Endothelial cell of umbilical vein (primary cell): Measurements from ENCODE around the gene PHTF1. TPM values are rescaled to one million over a fixed set of nuclear protein-coding genes. Genes with fewer than 3 reads are reported as not detected.

Source experiments
- BruUV-seq: library from RNA; stranded (reverse); fragments of 400-500 nt; replicated peaks from 2 replicates; lab custom pipeline; 2021; lab: Mats Ljungman, UMichigan
- CTCF ChIA-PET: fragments of 300-600, 350-600 bp; sonication (Branson Sonifier 250); formaldehyde crosslinking; loops from one replicate; lab custom pipeline; 2021; ENCODE audit warnings: antibody characterized with exemption, inconsistent platforms; lab: Charles Lee
- POLR2A ChIA-PET: fragments of 300-600, 350-600 bp; sonication (Branson Sonifier 250); formaldehyde crosslinking; loops from one replicate; lab custom pipeline; 2021; ENCODE audit warnings: antibody characterized with exemption, inconsistent platforms; lab: Charles Lee
- DNase-seq: peaks from one replicate; pipeline ENCODE4 v3.0.0-alpha.2; 2011; ENCODE audit warnings: low read depth, low spot score
- FAIRE-seq: peaks from 2 replicates; lab custom pipeline; 2011; peaks lifted over from hg19 to GRCh38; lab: Jason Lieb, UNC
- H2AFZ ChIP-seq: 2 replicates; pipeline ENCODE4 v1.6.0; 2012; ENCODE audit warnings: low read depth, low read length, control low read depth, inconsistent platforms
- H3K27ac ChIP-seq: 2 replicates; pipeline ENCODE4 v1.5.1; 2011; ENCODE audit warnings: low read depth, mild to moderate bottlenecking, control low read depth, low read length, moderate library complexity; ENCODE audit not compliant: insufficient read depth
- H3K27me3 ChIP-seq, 2 experiments: 2 replicates each; pipeline versions ENCODE4 v1.6.0 to v1.6.1; 2011; ENCODE audit warnings: low read length in 2 of 2, mixed read lengths in 1 of 2; ENCODE audit not compliant: control insufficient read depth in 2 of 2, insufficient read depth in 2 of 2
- H3K36me3 ChIP-seq, 2 experiments: 2 replicates in 1 of 2; 3 replicates in 1 of 2; pipeline ENCODE4 v1.5.1; 2011; ENCODE audit warnings: low read length in 2 of 2, mild to moderate bottlenecking in 1 of 2, moderate library complexity in 1 of 2; ENCODE audit not compliant: control insufficient read depth in 2 of 2, insufficient read depth in 2 of 2; ENCODE audit errors: extremely low read depth in 1 of 2
- H3K4me1 ChIP-seq: 3 replicates; pipeline ENCODE4 v1.5.1; 2011; ENCODE audit warnings: mild to moderate bottlenecking, low read length; ENCODE audit not compliant: control insufficient read depth, insufficient read depth; ENCODE audit errors: extremely low read depth
- H3K4me2 ChIP-seq: 2 replicates; pipeline ENCODE4 v1.6.1; 2011; ENCODE audit warnings: low read length, control low read depth, mixed read lengths; ENCODE audit not compliant: insufficient read depth
- H3K4me3 ChIP-seq, 3 experiments: fragments of 200-600 bp in 1 of 3; sonication (generic), shearing (Covaris generic) in 1 of 3; replicated peaks in 1 of 3; 2 replicates each; pipeline ENCODE4 v1.5.1; 2011 to 2016; ENCODE audit warnings: control low read depth in 3 of 3, low read length in 3 of 3, mild to moderate bottlenecking in 2 of 3, inconsistent platforms in 1 of 3, low read depth in 1 of 3, moderate library complexity in 1 of 3; ENCODE audit not compliant: insufficient read depth in 1 of 3
- H3K79me2 ChIP-seq: 2 replicates; pipeline ENCODE4 v1.6.0; 2012; ENCODE audit warnings: low read length, inconsistent platforms; ENCODE audit not compliant: control insufficient read depth, insufficient read depth
- H3K9ac ChIP-seq: replicated peaks from 2 replicates; pipeline ENCODE3; 2011; ENCODE audit warnings: low read length, control low read depth; ENCODE audit not compliant: insufficient read depth; ENCODE audit errors: extremely low read depth
- H3K9me1 ChIP-seq: replicated peaks from 3 replicates; pipeline ENCODE4 v1.6.0; 2011; ENCODE audit warnings: mild to moderate bottlenecking, low read length; ENCODE audit not compliant: control insufficient read depth, insufficient read depth; ENCODE audit errors: extremely low read depth
- H3K9me3 ChIP-seq: replicated peaks from 2 replicates; pipeline ENCODE4 v1.5.1; 2012; ENCODE audit warnings: low read length, inconsistent platforms; ENCODE audit not compliant: control insufficient read depth, insufficient read depth
- H4K20me1 ChIP-seq: replicated peaks from 2 replicates; pipeline ENCODE3; 2011; ENCODE audit warnings: mild to moderate bottlenecking, low read length; ENCODE audit not compliant: control insufficient read depth, insufficient read depth; ENCODE audit errors: extremely low read depth
- EZH2 ChIP-seq: IDR thresholded peaks from 2 replicates; pipeline ENCODE4 v1.6.1; 2012; ENCODE audit warnings: borderline replicate concordance, low read depth, mild to moderate bottlenecking, moderate library complexity, low read length, inconsistent platforms; ENCODE audit not compliant: severe bottlenecking
- FOS ChIP-seq: IDR thresholded peaks from 2 replicates; pipeline ENCODE4 v1.6.1; 2011; ENCODE audit warnings: mild to moderate bottlenecking, low read length, moderate library complexity, borderline replicate concordance; ENCODE audit not compliant: insufficient read depth
- GATA2 ChIP-seq: IDR thresholded peaks from 2 replicates; pipeline ENCODE4 v1.7.0; 2011; ENCODE audit warnings: low read depth, mild to moderate bottlenecking, moderate library complexity, mixed read lengths, low read length; ENCODE audit not compliant: insufficient read length, insufficient read depth
- JUN ChIP-seq: IDR thresholded peaks from 2 replicates; pipeline ENCODE4 v1.6.1; 2011; ENCODE audit warnings: borderline replicate concordance, low read depth; ENCODE audit not compliant: insufficient read length, insufficient read depth
- MYC ChIP-seq: IDR thresholded peaks from one replicate; pipeline ENCODE4 v1.6.1; 2011; ENCODE audit warnings: mild to moderate bottlenecking, low read depth, low read length
- POLR2A ChIP-seq: IDR thresholded peaks from 2 replicates; pipeline ENCODE4 v1.6.1; 2012; ENCODE audit warnings: low read depth, mild to moderate bottlenecking, control low read depth, low read length
- POLR2AphosphoS5 ChIP-seq: IDR thresholded peaks from 2 replicates; pipeline ENCODE4 v1.6.1; 2012; ENCODE audit warnings: low read depth, mild to moderate bottlenecking, control low read depth, low read length, moderate library complexity; ENCODE audit not compliant: insufficient read depth
- dilution Hi-C: fragments of 300-500 bp; cut with MboI; formaldehyde crosslinking; loops from one replicate; pipeline ENCODE4 v1.15.0; 2019; ENCODE audit warnings: low sequenced_read_pairs; ENCODE audit not compliant: extremely low pct_ligation_motif_present
- intact Hi-C: fragments of 100-400 bp; cut with micrococcal nuclease; formaldehyde crosslinking; loops from one replicate; pipeline ENCODE4 v1.10.0; 2022
- polyA plus RNA-seq, 4 experiments: library from polyadenylated mRNA; depleted of rRNA in 3 of 4; stranded (reverse) in 3 of 4; unstranded in 1 of 4; fragments of >200 nt; gene quantifications; 2 replicates each; pipeline versions ENCODE4 v1.2.1 to v1.2.3, GENCODE V29; 2011 to 2012; ENCODE audit warnings: missing spikeins in 1 of 4
- total RNA-seq: library from RNA; stranded (reverse); gene quantifications from 2 replicates; pipeline ENCODE4 v1.2.3, GENCODE V29; 2021
- TF ChIP-seq, protein P1 (sequence below), 2 donors: IDR thresholded peaks; 1 replicate in 1 of 2; 2 replicates in 1 of 2; pipeline ENCODE4 v1.5.1; 2011; ENCODE audit warnings: low read length in 2 of 2, mild to moderate bottlenecking in 2 of 2, moderate library complexity in 2 of 2, control low read depth in 1 of 2, inconsistent platforms in 1 of 2, low read depth in 1 of 2; ENCODE audit not compliant: insufficient read depth in 1 of 2; ENCODE audit errors: extremely low read depth in 1 of 2
- TF ChIP-seq, protein P2 (sequence below): IDR thresholded peaks from 2 replicates; pipeline ENCODE4 v1.6.1; 2011; ENCODE audit not compliant: insufficient read depth, insufficient read length

The PHTF1 gene
- total and polyA plus RNA-seq, 2 donors (not counting 3 experiments of a cell fraction or from before 2014, with no cell fraction given), result 26.3 to 62.6 TPM

DNA sequence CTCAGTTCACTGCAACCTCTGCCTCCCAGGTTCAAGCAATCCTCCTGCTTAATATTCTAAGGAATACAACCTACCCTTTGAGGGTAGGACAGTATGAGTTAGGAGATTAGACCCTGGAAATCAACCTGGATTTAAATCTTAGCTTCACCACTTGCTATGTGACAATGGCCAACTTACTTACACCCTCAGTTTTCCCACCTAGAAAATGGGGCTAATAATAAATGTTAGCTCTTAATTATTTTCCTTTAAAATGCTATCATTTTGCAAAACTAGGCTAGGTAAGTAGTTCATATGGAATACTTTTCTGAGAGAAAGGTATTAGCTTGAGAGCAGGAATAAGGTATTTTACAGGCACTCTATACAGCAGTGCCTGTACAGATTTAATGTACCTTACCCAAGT, 110.8 kb downstream of the PHTF1 start:
- FAIRE-seq (no peak), DNase-seq (no peak)
- H3K4me1 ChIP-seq, result no peaks in the 10 kb centered on the region
- no peaks in the 10 kb centered on the region for H4K20me1 ChIP-seq
- H3K79me2 ChIP-seq, result no peaks in the 10 kb centered on the region
- TF ChIP-seq FOS, result no peak
- TF ChIP-seq POLR2A, result no peak
- no peak for TF ChIP-seq POLR2AphosphoS5
- no peak for TF ChIP-seq MYC
- TF ChIP-seq, protein P1, sequence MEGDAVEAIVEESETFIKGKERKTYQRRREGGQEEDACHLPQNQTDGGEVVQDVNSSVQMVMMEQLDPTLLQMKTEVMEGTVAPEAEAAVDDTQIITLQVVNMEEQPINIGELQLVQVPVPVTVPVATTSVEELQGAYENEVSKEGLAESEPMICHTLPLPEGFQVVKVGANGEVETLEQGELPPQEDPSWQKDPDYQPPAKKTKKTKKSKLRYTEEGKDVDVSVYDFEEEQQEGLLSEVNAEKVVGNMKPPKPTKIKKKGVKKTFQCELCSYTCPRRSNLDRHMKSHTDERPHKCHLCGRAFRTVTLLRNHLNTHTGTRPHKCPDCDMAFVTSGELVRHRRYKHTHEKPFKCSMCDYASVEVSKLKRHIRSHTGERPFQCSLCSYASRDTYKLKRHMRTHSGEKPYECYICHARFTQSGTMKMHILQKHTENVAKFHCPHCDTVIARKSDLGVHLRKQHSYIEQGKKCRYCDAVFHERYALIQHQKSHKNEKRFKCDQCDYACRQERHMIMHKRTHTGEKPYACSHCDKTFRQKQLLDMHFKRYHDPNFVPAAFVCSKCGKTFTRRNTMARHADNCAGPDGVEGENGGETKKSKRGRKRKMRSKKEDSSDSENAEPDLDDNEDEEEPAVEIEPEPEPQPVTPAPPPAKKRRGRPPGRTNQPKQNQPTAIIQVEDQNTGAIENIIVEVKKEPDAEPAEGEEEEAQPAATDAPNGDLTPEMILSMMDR (IDR thresholded peaks at IDR 0.05; ENCODE audit: extremely low read depth in 1 of 2, insufficient read depth in 1 of 2, low read depth in 1 of 2, low read length in 2 of 2), result no peak
- no peak for TF ChIP-seq JUN
- no peaks in the 10 kb centered on the region for H3K9me3 ChIP-seq
- no peak overlapping the region for H3K27ac ChIP-seq
- no peak overlapping the region for H3K9ac ChIP-seq
- H3K4me2 ChIP-seq, result no peak overlapping the region
- ChIA-PET POLR2A (no interaction called here), CTCF (no interaction called here)
- no peak overlapping the region for H3K4me3 ChIP-seq
- dilution Hi-C loops, result no loop called here
- H3K9me1 ChIP-seq, result no peaks in the 10 kb centered on the region
- intact Hi-C loops, result no loop called here
- no TSS peak for BruUV-seq
- H3K27me3 ChIP-seq, result no peaks in the 10 kb centered on the region
- H2AFZ ChIP-seq, result no peak overlapping the region
- H3K36me3 ChIP-seq, result peaks cover 0 to 2% of the 10 kb centered on the region in 2 experiments

GRCh38 chr1:113647164-113647563, 112.1 kb downstream of the PHTF1 start:
- Histone ChIP-seq H3K27ac (no peak overlapping the region), H3K9ac (no peak overlapping the region), H3K4me1 (no peaks in the 10 kb centered on the region), H3K9me1 (no peaks in the 10 kb centered on the region), H3K4me2 (no peak overlapping the region), H2AFZ (no peak overlapping the region), H3K9me3 (no peaks in the 10 kb centered on the region), H4K20me1 (no peaks in the 10 kb centered on the region), H3K27me3 (no peaks in the 10 kb centered on the region), H3K4me3 (no peak overlapping the region), H3K79me2 (no peaks in the 10 kb centered on the region), H3K36me3 (peaks cover 0 to 2% of the 10 kb centered on the region in 2 experiments)
- intact Hi-C loops, result no loop called here
- ChIA-PET POLR2A (no interaction called here), CTCF (no interaction called here)
- DNase-seq (no peak), FAIRE-seq (no peak)
- no TSS peak for BruUV-seq
- dilution Hi-C loops, result no loop called here
- TF ChIP-seq EZH2 (no peak), JUN (no peak), POLR2A (no peak), GATA2 (no peak), POLR2AphosphoS5 (no peak)
- TF ChIP-seq, protein P1 (IDR thresholded peaks at IDR 0.05; ENCODE audit: extremely low read depth in 1 of 2, insufficient read depth in 1 of 2, low read depth in 1 of 2, low read length in 2 of 2), result no peak
- TF ChIP-seq, protein P2, sequence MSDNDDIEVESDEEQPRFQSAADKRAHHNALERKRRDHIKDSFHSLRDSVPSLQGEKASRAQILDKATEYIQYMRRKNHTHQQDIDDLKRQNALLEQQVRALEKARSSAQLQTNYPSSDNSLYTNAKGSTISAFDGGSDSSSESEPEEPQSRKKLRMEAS, result no peak
